Measurements from ENCODE around the gene GHITM. TPM values are rescaled to one million over a fixed set of nuclear protein-coding genes. Genes with fewer than 3 reads are reported as not detected.
A peak's percentile ranks its signal among the peaks of the same experiment; 100 is the strongest.
"Not testable (repeated sequence)": the region's sequence is repeated elsewhere in the genome, so short reads cannot be mapped to it uniquely, and the experiment has no call there.

The GHITM gene
- total RNA-seq, 4 donors from 2014 or later: 145 to 161 (median 154) TPM

DNA sequence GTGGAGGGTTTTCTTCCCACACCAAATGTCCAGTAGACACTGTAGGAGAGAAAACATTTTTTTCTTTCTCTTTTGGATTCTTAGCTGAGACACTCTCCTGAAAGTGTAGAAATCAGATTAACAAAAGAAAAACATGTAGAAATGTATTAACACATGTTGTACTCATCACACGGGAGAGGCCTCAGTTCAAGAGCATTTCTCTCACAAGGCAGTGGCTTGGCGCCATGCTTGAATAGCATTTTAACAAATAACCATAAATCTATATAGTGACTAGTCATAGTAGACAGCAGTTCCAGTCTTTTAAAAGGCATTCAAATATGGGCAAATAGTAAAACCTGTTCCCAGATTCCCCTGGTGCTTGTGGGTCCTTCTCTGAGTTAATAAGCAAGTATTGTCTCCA is 38.3 kb upstream of the GHITM start:
- WGBS: 89% methylated on average over 2 of the region's 2 CpGs
- H3K4me3 ChIP-seq: no peak overlapping the region
- TF ChIP-seq POLR2A (IDR thresholded peaks at IDR 0.05; ENCODE audit: low read depth): no peak
- TF ChIP-seq POLR2AphosphoS5 (IDR thresholded peaks at IDR 0.05): no peak
- no peak for TF ChIP-seq EP300 (IDR thresholded peaks at IDR 0.05)
- TF ChIP-seq, protein P1, sequence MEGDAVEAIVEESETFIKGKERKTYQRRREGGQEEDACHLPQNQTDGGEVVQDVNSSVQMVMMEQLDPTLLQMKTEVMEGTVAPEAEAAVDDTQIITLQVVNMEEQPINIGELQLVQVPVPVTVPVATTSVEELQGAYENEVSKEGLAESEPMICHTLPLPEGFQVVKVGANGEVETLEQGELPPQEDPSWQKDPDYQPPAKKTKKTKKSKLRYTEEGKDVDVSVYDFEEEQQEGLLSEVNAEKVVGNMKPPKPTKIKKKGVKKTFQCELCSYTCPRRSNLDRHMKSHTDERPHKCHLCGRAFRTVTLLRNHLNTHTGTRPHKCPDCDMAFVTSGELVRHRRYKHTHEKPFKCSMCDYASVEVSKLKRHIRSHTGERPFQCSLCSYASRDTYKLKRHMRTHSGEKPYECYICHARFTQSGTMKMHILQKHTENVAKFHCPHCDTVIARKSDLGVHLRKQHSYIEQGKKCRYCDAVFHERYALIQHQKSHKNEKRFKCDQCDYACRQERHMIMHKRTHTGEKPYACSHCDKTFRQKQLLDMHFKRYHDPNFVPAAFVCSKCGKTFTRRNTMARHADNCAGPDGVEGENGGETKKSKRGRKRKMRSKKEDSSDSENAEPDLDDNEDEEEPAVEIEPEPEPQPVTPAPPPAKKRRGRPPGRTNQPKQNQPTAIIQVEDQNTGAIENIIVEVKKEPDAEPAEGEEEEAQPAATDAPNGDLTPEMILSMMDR (IDR thresholded peaks at IDR 0.05): no peak
- no peak for DNase-seq (ENCODE audit: extremely low spot score)
- intact Hi-C loops (cut with DNase I): no loop called here
- H3K27ac ChIP-seq (replicated peaks in 1 of 4): no peak overlapping the region
- no peaks in the 10 kb centered on the region for H3K27me3 ChIP-seq
- H3K9me3 ChIP-seq: no peaks in the 10 kb centered on the region
- H3K36me3 ChIP-seq: no peaks in the 10 kb centered on the region
- H3K4me1 ChIP-seq: peaks cover 0 to 7% (median 3%) of the 10 kb centered on the region in 4 donors

DNA sequence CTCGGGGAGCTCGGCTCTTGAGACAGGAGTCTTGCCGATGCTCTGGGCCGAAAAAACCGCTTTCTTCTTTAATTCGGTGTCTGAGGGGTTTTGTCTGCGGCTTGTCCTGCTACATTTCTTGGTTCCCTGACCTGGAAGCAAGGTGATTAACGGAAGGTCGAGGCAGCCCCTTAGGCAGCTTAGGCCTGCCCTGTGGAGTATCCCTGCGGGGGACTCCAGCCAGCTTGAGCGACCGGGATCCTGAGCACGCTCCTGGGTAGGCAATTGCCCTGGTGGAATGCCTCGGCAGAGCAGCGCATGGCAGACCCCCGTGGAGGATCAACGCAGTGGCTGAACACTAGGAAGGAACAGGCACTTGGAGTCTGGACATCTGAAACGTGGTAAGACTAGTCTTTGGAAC is 30.5 kb upstream of the GHITM start:
- peaks cover 0 to 4% (median 0%) of the 10 kb centered on the region in 4 donors for H3K27me3 ChIP-seq
- H3K36me3 ChIP-seq: no peaks in the 10 kb centered on the region
- H3K9me3 ChIP-seq: no peaks in the 10 kb centered on the region
- no peak overlapping the region for H3K4me3 ChIP-seq
- no peaks in the 10 kb centered on the region for H3K4me1 ChIP-seq
- intact Hi-C loops (cut with DNase I): no loop called here
- no peak for TF ChIP-seq POLR2A (IDR thresholded peaks at IDR 0.05; ENCODE audit: low read depth)
- no peak overlapping the region for H3K27ac ChIP-seq (replicated peaks in 1 of 4)
- peak; percentile 75 for DNase-seq (ENCODE audit: extremely low spot score)
- 95% methylated on average over 13 of the region's 18 CpGs for WGBS

DNA sequence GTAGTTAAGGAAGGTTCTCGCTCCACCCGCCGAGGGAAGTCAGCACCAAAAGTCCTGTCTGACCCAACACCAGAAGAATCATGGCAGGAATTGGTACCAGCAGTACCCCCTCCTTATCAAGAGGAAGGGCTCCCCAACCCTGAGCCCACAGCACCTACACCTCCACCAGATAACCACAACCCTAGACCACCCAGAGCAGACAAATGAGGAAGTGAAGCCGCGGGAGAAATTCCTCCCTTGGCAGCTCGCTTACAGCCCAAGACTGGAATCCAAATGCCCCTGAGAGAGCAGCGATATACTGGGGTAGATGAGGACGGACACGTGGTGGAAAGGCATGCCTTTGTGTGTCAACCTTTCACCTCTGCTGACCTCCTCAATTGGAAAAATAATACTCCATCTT is 29.5 kb upstream of the GHITM start:
- H3K27me3 ChIP-seq; H3K4me3 ChIP-seq; H3K9me3 ChIP-seq; H3K27ac ChIP-seq (replicated peaks in 1 of 4); H3K4me1 ChIP-seq; DNase-seq (ENCODE audit: extremely low spot score); H3K36me3 ChIP-seq; intact Hi-C loops (cut with DNase I): not testable (repeated sequence)
- 79% methylated on average over 9 of the region's 9 CpGs for whole genome bisulfite sequencing

DNA sequence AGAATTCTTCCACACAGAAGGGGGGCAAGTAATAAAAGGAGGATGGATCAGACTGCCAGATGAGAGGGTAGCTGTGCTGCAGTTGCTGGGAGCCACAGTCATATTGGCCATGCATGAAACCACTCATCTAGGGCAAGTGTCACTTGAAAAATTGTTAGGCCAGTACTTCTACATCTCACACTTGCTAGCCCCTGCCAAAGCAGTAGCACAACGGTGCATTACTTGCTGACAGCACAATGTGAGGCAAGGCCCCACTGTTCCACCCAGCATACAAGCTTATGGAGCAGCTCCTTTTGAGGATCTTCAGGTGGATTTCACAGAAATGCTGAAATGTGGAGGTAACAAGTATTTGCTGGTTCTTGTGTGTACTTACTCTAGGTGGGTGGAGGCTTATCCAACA is 25.8 kb upstream of the GHITM start:
- H3K4me3 ChIP-seq; H3K4me1 ChIP-seq; intact Hi-C loops (cut with DNase I); H3K27ac ChIP-seq (replicated peaks in 1 of 4); H3K36me3 ChIP-seq; DNase-seq (ENCODE audit: extremely low spot score); H3K27me3 ChIP-seq; H3K9me3 ChIP-seq: not testable (repeated sequence)
- 100% methylated on average over 1 of the region's 1 CpG for WGBS

DNA sequence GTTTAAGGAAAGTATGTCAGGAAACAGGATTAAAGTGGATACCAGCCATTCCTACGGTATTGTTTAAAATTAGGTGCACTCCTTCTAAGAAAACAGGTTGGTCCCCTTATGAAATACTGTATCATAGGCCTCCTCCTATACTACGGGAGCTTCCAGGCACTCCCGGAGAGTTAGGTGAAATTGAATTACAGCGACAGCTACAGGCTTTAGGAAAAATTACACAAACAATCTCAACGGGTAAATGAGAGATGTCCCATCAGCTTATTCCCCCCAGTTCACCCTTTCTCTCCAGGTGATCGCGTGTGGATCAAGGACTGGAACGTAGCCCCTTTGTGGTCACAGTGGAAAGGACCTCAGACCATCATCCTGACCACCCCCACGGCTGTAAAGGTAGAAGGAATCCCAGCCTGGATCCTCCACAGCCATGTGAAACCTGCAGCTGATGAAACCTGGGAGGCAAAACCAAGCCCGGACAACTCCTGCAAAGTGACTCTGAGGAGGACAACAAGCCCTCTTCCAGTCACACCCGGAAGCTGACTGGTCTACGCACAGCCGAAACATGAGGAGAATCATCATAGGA is 25.1 kb upstream of the GHITM start:
- WGBS: 46% methylated on average over 12 of the region's 13 CpGs
- Histone ChIP-seq H3K4me1 (no peaks in the 10 kb centered on the region), H3K27ac (replicated peaks in 1 of 4) (no peak overlapping the region), H3K27me3 (peaks cover 0 to 4% (median 0%) of the 10 kb centered on the region in 4 donors), H3K36me3 (no peaks in the 10 kb centered on the region), H3K9me3 (no peaks in the 10 kb centered on the region), H3K4me3 (no peak overlapping the region)
- DNase-seq (ENCODE audit: extremely low spot score): no peak
- intact Hi-C loops (cut with DNase I): no loop called here
- TF ChIP-seq, protein P1 (IDR thresholded peaks at IDR 0.05): peak in 1 of 3 experiments; percentile 11
- TF ChIP-seq POLR2AphosphoS5 (IDR thresholded peaks at IDR 0.05): no peak

DNA sequence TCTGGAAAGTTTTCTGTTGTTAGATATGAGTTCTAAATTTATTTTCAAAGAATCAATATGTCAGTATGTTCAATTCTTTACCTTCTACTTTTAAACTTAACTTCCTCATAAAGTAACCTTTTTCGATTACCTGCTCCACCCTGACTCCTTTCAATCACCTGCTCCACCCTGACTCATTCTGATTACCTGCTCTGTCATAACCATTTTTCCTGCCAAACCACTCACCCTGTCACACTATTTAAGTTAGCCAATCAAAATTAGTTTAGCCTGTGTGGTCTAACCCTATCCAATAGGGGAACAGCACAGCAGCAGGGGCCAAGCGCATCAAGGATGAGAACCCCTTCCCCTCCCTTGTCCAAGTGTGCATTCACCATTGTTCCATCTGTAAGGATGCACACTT is 22.1 kb upstream of the GHITM start:
- H3K27ac ChIP-seq (replicated peaks in 1 of 4); H3K9me3 ChIP-seq: not testable (repeated sequence)

DNA sequence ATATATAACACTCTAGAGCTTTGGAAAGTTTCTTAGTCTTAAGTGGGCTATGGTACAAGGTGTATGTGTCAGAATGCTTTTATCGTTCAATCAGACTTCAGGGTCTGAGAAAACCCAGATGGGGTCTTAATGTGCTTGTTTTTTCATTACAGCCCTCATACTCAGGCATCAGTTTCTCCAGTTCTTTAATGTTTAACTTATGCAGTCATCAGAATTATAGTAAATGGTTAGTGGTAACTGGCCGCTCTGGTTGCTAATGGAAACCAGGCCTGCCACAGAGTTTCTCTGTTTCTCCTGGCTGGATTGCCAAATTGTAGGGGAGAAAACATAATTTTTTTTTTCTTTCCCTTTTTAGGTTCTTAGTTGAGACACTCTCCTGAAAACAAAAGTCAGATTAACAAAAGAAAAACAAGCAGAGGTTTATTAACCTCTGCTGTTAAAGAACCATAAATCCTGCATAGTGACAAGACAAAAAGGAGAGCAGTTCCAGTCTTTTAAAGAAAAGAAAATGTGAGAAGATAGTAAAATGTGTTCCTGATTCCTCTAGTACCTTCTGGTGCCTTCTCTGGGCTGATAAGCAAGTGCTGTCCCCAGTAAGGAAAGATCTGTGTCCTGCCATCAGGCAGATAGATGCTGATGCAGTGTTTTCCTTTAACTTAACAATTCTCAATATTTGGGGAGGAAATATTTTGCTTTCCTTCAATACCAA is 21.5 kb upstream of the GHITM start:
- Histone ChIP-seq H3K4me3 (no peak overlapping the region), H3K36me3 (no peaks in the 10 kb centered on the region), H3K4me1 (no peaks in the 10 kb centered on the region), H3K9me3 (no peaks in the 10 kb centered on the region), H3K27me3 (no peaks in the 10 kb centered on the region), H3K27ac (replicated peaks in 1 of 4) (no peak overlapping the region)
- TF ChIP-seq POLR2AphosphoS5 (IDR thresholded peaks at IDR 0.05): no peak
- no peak for TF ChIP-seq EP300 (IDR thresholded peaks at IDR 0.05)
- TF ChIP-seq, protein P1 (IDR thresholded peaks at IDR 0.05): no peak
- no peak for TF ChIP-seq POLR2A (IDR thresholded peaks at IDR 0.05; ENCODE audit: low read depth)
- DNase-seq (ENCODE audit: extremely low spot score): peak; percentile 68
- 55% methylated on average over 2 of the region's 2 CpGs for WGBS
- intact Hi-C loops (cut with DNase I): no loop called here

More for the DNA sequence above, 22.1 kb upstream of the GHITM start:
- H3K4me1 ChIP-seq; DNase-seq (ENCODE audit: extremely low spot score); H3K27me3 ChIP-seq; H3K4me3 ChIP-seq; intact Hi-C loops (cut with DNase I); H3K36me3 ChIP-seq: not testable (repeated sequence)
- 84% methylated on average over 2 of the region's 2 CpGs for WGBS

Measured in esophagus muscularis mucosa (tissue), 4 donors.